Panc1 (cell line): ENCODE data around the gene GNAZ.

Source experiments
- POLR2AphosphoS5 ChIP-seq: IDR thresholded peaks from 2 replicates; pipeline ENCODE4 v1.6.1; 2012; ENCODE audit warnings: mild to moderate bottlenecking, low read depth, low read length, moderate library complexity
- REST ChIP-seq, 2 experiments: IDR thresholded peaks; 2 replicates each; pipeline ENCODE4 v1.6.1; 2011 to 2012; ENCODE audit warnings: low read depth in 2 of 2, control low read depth in 1 of 2, low read length in 1 of 2, mild to moderate bottlenecking in 1 of 2, moderate library complexity in 1 of 2; ENCODE audit not compliant: insufficient read depth in 1 of 2
- SIN3A ChIP-seq: IDR thresholded peaks from 2 replicates; pipeline ENCODE4 v1.6.1; 2012; ENCODE audit warnings: low read depth, mild to moderate bottlenecking, low read length, moderate library complexity, borderline replicate concordance; ENCODE audit not compliant: insufficient read depth
- TCF7L2 ChIP-seq: IDR thresholded peaks from 2 replicates; pipeline ENCODE4 v1.6.1; 2011; ENCODE audit warnings: mild to moderate bottlenecking, low read depth, low read length, inconsistent platforms
- TF ChIP-seq, protein P1 (sequence below): fragments of 450-650 bp; IDR thresholded peaks from 2 replicates; pipeline ENCODE4 v1.5.1; 2017; ENCODE audit warnings: mild to moderate bottlenecking

DNA sequence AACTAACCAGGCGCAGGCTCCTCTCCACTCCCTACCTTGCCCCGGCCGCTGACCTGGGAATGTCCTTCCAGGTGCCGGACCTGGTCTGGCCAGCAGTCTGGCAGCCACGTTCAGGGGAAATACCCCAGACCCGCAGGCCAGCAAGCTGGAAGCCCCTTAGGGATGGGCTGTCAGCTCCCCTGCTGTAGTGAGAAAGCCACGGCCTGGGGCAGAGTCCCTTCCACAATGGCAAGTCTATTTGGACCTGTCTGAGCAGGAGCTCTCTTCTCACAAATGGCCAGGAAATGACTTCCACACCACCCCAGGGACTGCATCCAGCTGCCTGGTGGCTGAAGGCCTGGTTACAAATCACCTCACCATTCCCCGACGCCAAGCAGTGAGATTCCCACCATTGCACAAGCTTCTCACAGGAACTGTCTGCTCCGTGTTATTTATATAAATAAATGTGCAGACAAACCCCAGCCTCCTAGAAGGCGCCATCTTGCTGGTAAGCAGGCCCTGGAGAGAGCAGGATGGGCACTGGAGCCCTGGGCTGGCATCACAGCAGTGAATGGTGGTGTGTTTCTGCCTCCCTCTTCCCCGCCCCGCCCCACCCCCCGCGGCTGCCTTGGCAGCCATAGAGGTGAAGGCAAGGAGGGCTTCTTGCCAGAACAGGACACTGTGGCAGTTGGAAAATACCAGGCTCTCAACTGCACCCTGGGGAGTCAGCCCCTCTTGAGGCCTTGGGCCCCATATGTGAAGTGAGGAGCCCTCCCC lies 47.8 kb downstream of the GNAZ start:
- TF ChIP-seq, protein P1, sequence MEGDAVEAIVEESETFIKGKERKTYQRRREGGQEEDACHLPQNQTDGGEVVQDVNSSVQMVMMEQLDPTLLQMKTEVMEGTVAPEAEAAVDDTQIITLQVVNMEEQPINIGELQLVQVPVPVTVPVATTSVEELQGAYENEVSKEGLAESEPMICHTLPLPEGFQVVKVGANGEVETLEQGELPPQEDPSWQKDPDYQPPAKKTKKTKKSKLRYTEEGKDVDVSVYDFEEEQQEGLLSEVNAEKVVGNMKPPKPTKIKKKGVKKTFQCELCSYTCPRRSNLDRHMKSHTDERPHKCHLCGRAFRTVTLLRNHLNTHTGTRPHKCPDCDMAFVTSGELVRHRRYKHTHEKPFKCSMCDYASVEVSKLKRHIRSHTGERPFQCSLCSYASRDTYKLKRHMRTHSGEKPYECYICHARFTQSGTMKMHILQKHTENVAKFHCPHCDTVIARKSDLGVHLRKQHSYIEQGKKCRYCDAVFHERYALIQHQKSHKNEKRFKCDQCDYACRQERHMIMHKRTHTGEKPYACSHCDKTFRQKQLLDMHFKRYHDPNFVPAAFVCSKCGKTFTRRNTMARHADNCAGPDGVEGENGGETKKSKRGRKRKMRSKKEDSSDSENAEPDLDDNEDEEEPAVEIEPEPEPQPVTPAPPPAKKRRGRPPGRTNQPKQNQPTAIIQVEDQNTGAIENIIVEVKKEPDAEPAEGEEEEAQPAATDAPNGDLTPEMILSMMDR: no peak
- TF ChIP-seq SIN3A (no peak), POLR2AphosphoS5 (no peak), REST (IDR thresholded peaks at IDR 0.05; ENCODE audit: insufficient read depth in 1 of 2, low read depth in 2 of 2, low read length in 1 of 2) (no peak), TCF7L2 (no peak)
